ENCODE data around the gene LYPD8.
"Not testable (repeated sequence)": the region's sequence is repeated elsewhere in the genome, so short reads cannot be mapped to it uniquely, and the experiment has no call there.

The LYPD8 gene

GRCh38 chr1:248793592-248793991 lies 38.0 kb upstream of the LYPD8 start:
- TF ChIP-seq CTCF (IDR thresholded peaks at IDR 0.05; ENCODE audit: low read depth, low read length, missing control alignments) = no peak
- in situ Hi-C loops (cut with HindIII; ENCODE audit: low sequenced_read_pairs) = no loop called here
- DNase-seq (ENCODE audit: low read depth) = no peak
- no peak overlapping the region for H3K4me3 ChIP-seq (ENCODE audit: low read depth, low read length)

- H3K4me3 ChIP-seq (ENCODE audit: low read depth, low read length) = no peak overlapping the region
- DNase-seq (ENCODE audit: low read depth) = no peak
- in situ Hi-C loops (cut with HindIII; ENCODE audit: low sequenced_read_pairs) = no loop called here
- TF ChIP-seq CTCF (IDR thresholded peaks at IDR 0.05; ENCODE audit: low read depth, low read length, missing control alignments) = no peak
Observed at GRCh38 chr1:248792342-248792741, 36.8 kb upstream of the LYPD8 start.

GRCh38 chr1:248791010-248791409 lies 35.5 kb upstream of the LYPD8 start:
- DNase-seq (ENCODE audit: low read depth) = no peak
- TF ChIP-seq CTCF (IDR thresholded peaks at IDR 0.05; ENCODE audit: low read depth, low read length, missing control alignments) = no peak
- H3K4me3 ChIP-seq (ENCODE audit: low read depth, low read length) = no peak overlapping the region
- in situ Hi-C loops (cut with HindIII; ENCODE audit: low sequenced_read_pairs) = no loop called here

GRCh38 chr1:248790456-248790855 lies 34.9 kb upstream of the LYPD8 start:
- in situ Hi-C loops (cut with HindIII; ENCODE audit: low sequenced_read_pairs) = no loop called here
- DNase-seq (ENCODE audit: low read depth) = no peak
- no peak for TF ChIP-seq CTCF (IDR thresholded peaks at IDR 0.05; ENCODE audit: low read depth, low read length, missing control alignments)
- H3K4me3 ChIP-seq (ENCODE audit: low read depth, low read length) = no peak overlapping the region

GRCh38 chr1:248789337-248789736 lies 33.8 kb upstream of the LYPD8 start:
- in situ Hi-C loops (cut with HindIII; ENCODE audit: low sequenced_read_pairs); DNase-seq (ENCODE audit: low read depth); H3K4me3 ChIP-seq (ENCODE audit: low read depth, low read length): not testable (repeated sequence)

- no peak overlapping the region for H3K4me3 ChIP-seq (ENCODE audit: low read depth, low read length)
- no peak for TF ChIP-seq CTCF (IDR thresholded peaks at IDR 0.05; ENCODE audit: low read depth, low read length, missing control alignments)
- DNase-seq (ENCODE audit: low read depth) = no peak
- in situ Hi-C loops (cut with HindIII; ENCODE audit: low sequenced_read_pairs) = no loop called here
Observed at GRCh38 chr1:248788327-248788726, 32.8 kb upstream of the LYPD8 start.

- DNase-seq (ENCODE audit: low read depth) = no peak
- H3K4me3 ChIP-seq (ENCODE audit: low read depth, low read length) = no peak overlapping the region
- no peak for TF ChIP-seq CTCF (IDR thresholded peaks at IDR 0.05; ENCODE audit: low read depth, low read length, missing control alignments)
- in situ Hi-C loops (cut with HindIII; ENCODE audit: low sequenced_read_pairs) = no loop called here
Observed at GRCh38 chr1:248787430-248787829, 31.9 kb upstream of the LYPD8 start.
